CD1c-positive myeloid dendritic cell (primary cell): ENCODE measurements around the gene ID4.

Source experiments
- DNase-seq: peaks from one replicate; pipeline ENCODE4 v3.0.0-alpha.2; 2016; ENCODE audit errors: extremely low spot score

Gene ID4

DNA sequence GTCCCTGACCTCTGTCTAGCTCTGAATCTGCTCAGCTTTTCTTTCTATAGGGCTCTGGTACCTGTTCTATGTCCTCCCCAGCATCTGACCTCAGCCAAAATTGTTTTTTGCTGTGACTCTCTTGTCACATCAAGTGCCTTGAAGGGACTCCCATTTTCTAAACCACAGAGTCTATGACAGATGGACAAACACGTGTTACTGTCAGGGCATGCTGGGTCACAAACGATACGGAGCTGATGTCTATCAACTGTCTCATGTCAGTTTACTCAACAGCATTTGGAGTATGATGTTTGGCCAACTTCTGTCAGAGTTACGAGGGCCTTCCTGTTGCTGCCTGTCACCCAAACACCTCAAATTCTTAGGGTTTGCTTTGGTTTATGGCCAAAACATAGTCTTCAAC is 20.5 kb downstream of the ID4 start:
- DNase-seq: no peak

GRCh38 chr6:19860235-19860877 is 23.2 kb downstream of the ID4 start:
- no peak for DNase-seq

DNA sequence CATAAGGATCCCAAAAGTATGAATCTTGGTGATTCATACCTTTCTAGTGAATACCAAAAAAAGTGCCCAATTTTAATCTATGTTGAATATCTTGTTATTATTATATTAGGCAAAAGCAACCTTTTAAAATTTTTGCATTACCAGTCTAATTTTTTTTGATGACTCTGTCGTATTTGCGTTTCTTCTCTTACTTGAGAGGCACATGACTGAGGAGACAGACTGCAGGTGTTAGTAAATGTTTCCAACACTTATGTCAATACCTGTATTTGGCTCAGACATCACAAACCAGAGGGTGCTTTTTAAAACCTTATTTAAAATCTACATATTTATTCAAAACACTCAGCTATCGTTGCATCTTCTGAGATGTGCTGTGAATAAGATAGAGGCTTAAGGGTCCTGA is 27.1 kb downstream of the ID4 start:
- DNase-seq: no peak

DNA sequence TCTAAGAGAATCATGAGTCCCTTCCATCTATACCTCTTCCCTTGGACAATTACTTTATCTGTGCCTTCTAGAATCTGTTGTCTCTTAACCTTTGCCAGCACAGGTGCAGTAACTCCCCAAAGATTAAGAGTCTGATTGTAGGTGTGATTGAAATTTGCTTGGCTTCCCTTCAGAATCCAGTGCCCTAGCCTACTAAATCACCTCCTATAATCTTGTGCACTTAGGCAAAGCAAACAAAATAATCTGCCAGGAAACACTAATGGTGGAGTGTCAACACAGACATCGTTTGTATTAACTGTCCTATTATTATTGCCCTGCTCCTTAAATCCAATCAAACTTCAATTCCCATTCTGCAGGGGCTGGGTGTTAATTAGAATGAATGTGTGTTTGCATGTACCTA is 28.0 kb downstream of the ID4 start:
- no peak for DNase-seq

GRCh38 chr6:19866173-19866984 is 29.2 kb downstream of the ID4 start:
- no peak for DNase-seq

GRCh38 chr6:19866985-19867627 is 29.9 kb downstream of the ID4 start:
- DNase-seq: no peak

GRCh38 chr6:19869464-19869863 is 32.3 kb downstream of the ID4 start:
- no peak for DNase-seq

DNA sequence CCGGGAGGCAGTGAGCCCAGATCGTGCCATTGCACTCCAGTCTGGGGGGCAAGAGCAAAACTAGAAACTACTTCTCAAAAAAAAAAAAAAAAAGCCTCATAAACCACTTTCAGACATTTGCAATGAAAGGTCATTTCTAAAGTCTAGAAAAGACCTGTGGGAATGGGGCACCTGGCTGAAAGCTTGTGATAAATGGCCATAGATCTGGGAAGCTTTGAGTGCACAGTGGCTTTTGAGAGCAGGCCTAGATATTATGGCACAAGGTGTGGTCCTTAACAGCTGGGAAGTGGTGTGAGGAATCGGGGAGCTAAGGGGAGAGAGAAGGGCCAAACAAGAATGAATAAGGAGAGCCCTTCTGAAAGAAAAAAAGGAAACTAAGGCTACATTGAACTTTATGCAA is 33.2 kb downstream of the ID4 start:
- DNase-seq: no peak

DNA sequence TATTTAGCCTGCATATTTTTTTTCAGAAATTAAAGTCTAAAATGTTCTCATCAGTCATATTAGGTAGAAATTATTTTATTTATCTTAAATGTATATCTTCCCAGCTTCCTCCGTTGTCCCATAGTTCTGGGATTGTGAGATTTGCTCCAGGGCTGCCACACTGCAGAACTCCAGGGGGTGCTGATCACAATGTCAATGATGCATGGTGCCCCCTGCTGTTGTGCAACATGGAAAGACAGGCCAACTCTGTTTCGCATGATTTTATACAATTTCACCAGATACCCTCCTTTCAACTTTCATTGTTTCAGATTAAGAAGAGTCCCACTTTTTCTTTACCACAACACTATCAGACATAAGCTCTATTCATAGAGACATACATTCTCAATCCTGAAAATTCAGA is 35.9 kb downstream of the ID4 start:
- no peak for DNase-seq

DNA sequence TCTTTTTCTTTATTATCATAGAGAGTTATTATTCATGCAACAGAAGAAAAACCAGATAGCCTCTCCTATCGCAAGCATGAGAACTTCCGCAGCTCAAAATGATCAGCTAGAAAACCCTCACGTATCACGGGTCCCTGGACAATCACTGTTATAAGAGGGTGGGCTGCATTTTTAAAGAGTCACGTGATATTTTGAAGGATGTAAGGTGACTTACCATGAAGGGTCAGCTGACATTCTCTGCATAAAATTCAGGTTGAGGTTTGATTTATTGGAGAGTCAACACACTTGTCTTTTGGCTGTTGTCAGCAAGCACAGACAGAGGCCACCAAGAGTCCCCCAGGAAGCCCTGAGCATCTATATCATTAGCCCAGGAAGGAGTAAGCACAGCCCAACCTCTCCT is 39.5 kb downstream of the ID4 start:
- no peak for DNase-seq

GRCh38 chr6:19879663-19880062 is 42.5 kb downstream of the ID4 start:
- no peak for DNase-seq

GRCh38 chr6:19880066-19880465 is 42.9 kb downstream of the ID4 start:
- DNase-seq: no peak

GRCh38 chr6:19891451-19891850 is 54.3 kb downstream of the ID4 start:
- no peak for DNase-seq
